Erythroblast (primary cell): ENCODE measurements around the gene CDC42BPA.

ENCODE experiments used
- GATA1 ChIP-seq: IDR thresholded peaks from 2 replicates; pipeline ENCODE4 v1.6.1; 2011; ENCODE audit warnings: low read depth, mild to moderate bottlenecking, control low read depth, low read length, moderate library complexity
- POLR2A ChIP-seq: IDR thresholded peaks from 2 replicates; pipeline ENCODE4 v1.6.1; 2011; ENCODE audit warnings: mild to moderate bottlenecking, low read length

- no peak for TF ChIP-seq POLR2A
- TF ChIP-seq GATA1: no peak
Measured at GRCh38 chr1:227265891-227266290, 52.4 kb downstream of the CDC42BPA start.
